HepG2 (cell line): Measurements from ENCODE around the gene SERINC5. TPM values are rescaled to one million over a fixed set of nuclear protein-coding genes. Genes with fewer than 3 reads are reported as not detected.

Experiments used
- ARID3A ChIP-seq: IDR thresholded peaks from 2 replicates; pipeline ENCODE4 v1.6.1; 2012; ENCODE audit warnings: low read depth, low read length, improper control_type of control experiment
- GATAD2A ChIP-seq: IDR thresholded peaks from 2 replicates; pipeline ENCODE4 v1.6.1; 2016
- GFI1 ChIP-seq: sonication (generic); formaldehyde crosslinking; IDR thresholded peaks from 2 replicates; pipeline ENCODE4 v1.5.0; 2020; ENCODE audit warnings: missing genetic modification reagents, mild to moderate bottlenecking, borderline replicate concordance
- GMEB1 ChIP-seq: sonication (generic); formaldehyde crosslinking; IDR thresholded peaks from 2 replicates; pipeline ENCODE4 v1.5.1; 2020; ENCODE audit warnings: missing genetic modification reagents, mild to moderate bottlenecking, borderline replicate concordance
- KLF16 ChIP-seq, 2 experiments: sonication (generic) in 1 of 2; formaldehyde crosslinking in 1 of 2; IDR thresholded peaks; 2 replicates each; pipeline versions ENCODE4 v1.6.1 to v1.8.0; 2016 to 2023; ENCODE audit warnings: missing genetic modification reagents in 2 of 2, missing compliant biosample characterization in 1 of 2
- NCOA2 ChIP-seq: sonication (generic); formaldehyde crosslinking; IDR thresholded peaks from 2 replicates; pipeline ENCODE4 v1.8.0; 2022; ENCODE audit warnings: inconsistent platforms
- NFRKB ChIP-seq: fragments of 450-650 bp; IDR thresholded peaks from 2 replicates; pipeline ENCODE4 v1.6.1; 2017
- PATZ1 ChIP-seq: sonication (generic); formaldehyde crosslinking; IDR thresholded peaks from 2 replicates; pipeline ENCODE4 v1.4.0; 2020; ENCODE audit warnings: missing genetic modification reagents
- RFX3 ChIP-seq: IDR thresholded peaks from 2 replicates; pipeline ENCODE4 v1.6.1; 2016; ENCODE audit warnings: missing biosample characterization, missing genetic modification reagents
- SOX6 ChIP-seq, 2 experiments: fragments of 450-650 bp in 1 of 2; sonication (generic) in 1 of 2; formaldehyde crosslinking in 1 of 2; IDR thresholded peaks; 2 replicates each; pipeline versions ENCODE4 v1.4.0 to v1.6.1; 2017 to 2020; ENCODE audit warnings: antibody characterized with exemption in 1 of 2, mild to moderate bottlenecking in 1 of 2, missing genetic modification reagents in 1 of 2
- ZGPAT ChIP-seq: IDR thresholded peaks from 2 replicates; pipeline ENCODE4 v1.6.1; 2016; ENCODE audit warnings: mild to moderate bottlenecking
- ZNF12 ChIP-seq: sonication (generic); formaldehyde crosslinking; IDR thresholded peaks from 2 replicates; pipeline ENCODE4 v1.5.0; 2020; ENCODE audit warnings: missing genetic modification reagents
- ZNF331 ChIP-seq: sonication (generic); formaldehyde crosslinking; IDR thresholded peaks from 2 replicates; pipeline ENCODE4 v1.4.0; 2020; ENCODE audit warnings: missing genetic modification reagents
- ZNF639 ChIP-seq: conservative IDR thresholded peaks from 2 replicates; pipeline ENCODE4 v1.6.1; 2018; ENCODE audit warnings: missing genetic modification reagents
- ZNF687 ChIP-seq: sonication (generic); formaldehyde crosslinking; IDR thresholded peaks from 2 replicates; pipeline ENCODE4 v1.5.1; 2020; ENCODE audit warnings: mild to moderate bottlenecking, missing genetic modification reagents, moderate library complexity
- polyA plus RNA-seq, 8 experiments: library from polyadenylated mRNA; depleted of rRNA in 3 of 8; stranded (reverse) in 7 of 8; unstranded in 1 of 8; fragments of >200 nt; fragmentation: Illumina TruSeq in 4 of 8; extraction: Trizol in 4 of 8; gene quantifications; 2 replicates each; pipeline versions ENCODE4 v1.2.1 to v1.2.3, GENCODE V29; 2011 to 2016; ENCODE audit warnings: low read depth in 4 of 8, missing spikeins in 1 of 8, mixed read lengths in 1 of 8; ENCODE audit not compliant: insufficient read depth in 1 of 8
- total RNA-seq, 5 experiments: library from RNA; depleted of rRNA; stranded (reverse); fragments of >200 nt; fragmentation: Illumina TruSeq; extraction: Trizol; gene quantifications; 2 replicates each; pipeline ENCODE4 v1.2.3, GENCODE V29; 2016; ENCODE audit warnings: low read depth in 1 of 5

SERINC5 gene
- total and polyA plus RNA-seq, 2 of the 13 experiments (the other 11 are each of a cell fraction or from before 2014, with no cell fraction given), result 17.3 to 22.8 TPM

- no peak for TF ChIP-seq ZNF687 (CRISPR knock-in tag)
- peak; percentile 55 for TF ChIP-seq NCOA2 (CRISPR knock-in tag)
- no peak for TF ChIP-seq SOX6 (IDR thresholded peaks at IDR 0.05)
- peak; percentile 40; the same call in 1 of the 2 replicates for TF ChIP-seq SOX6 (CRISPR knock-in tag; IDR thresholded peaks at IDR 0.05)
- no peak for TF ChIP-seq GMEB1 (CRISPR knock-in tag)
- 0 out of 4 replicates have a peak, but pooled peaks of 1 of the 2 experiments have one; percentile 17 for TF ChIP-seq KLF16 (CRISPR knock-in tag; IDR thresholded peaks at IDR 0.05)
- no peak for TF ChIP-seq RFX3 (CRISPR knock-in tag)
- no peak for TF ChIP-seq ZNF12 (CRISPR knock-in tag)
- 0 out of 2 replicates have a peak, but pooled peaks have one; percentile 26 for TF ChIP-seq ZGPAT (CRISPR knock-in tag)
- TF ChIP-seq GFI1 (CRISPR knock-in tag), result no peak
- 0 out of 2 replicates have a peak, but pooled peaks have one; percentile 43 for TF ChIP-seq ARID3A
- peak; percentile 80 for TF ChIP-seq GATAD2A (CRISPR knock-in tag)
- no peak for TF ChIP-seq NFRKB
- TF ChIP-seq ZNF639, result no peak
- peak; percentile 46; the same call in 1 of the 2 replicates for TF ChIP-seq PATZ1
- peak; percentile 52; the same call in 1 of the 2 replicates for TF ChIP-seq ZNF331 (CRISPR knock-in tag)
These were observed 127.7 kb downstream of the SERINC5 start (continued) for GRCh38 chr5:80128141-80128540.
